Activated CD4-positive, alpha-beta T cell treated with anti-CD3 and anti-CD28 coated beads, Interleukin-2, Interleukin-4, amounts not matched to agents 100 ng/mL and 50 ng/mL, durations not matched to agents 16 hours and 8 hours (primary cell): ENCODE results near the gene TCEAL2.
"Not testable (repeated sequence)": the region's sequence is repeated elsewhere in the genome, so short reads cannot be mapped to it uniquely, and the experiment has no call there.

Source experiments
- DNase-seq: peaks from one replicate; pipeline ENCODE4 v3.0.0-alpha.2; 2020; ENCODE audit warnings: low spot score

The TCEAL2 gene

GRCh38 chrX:102125436-102125835 lies at the start of gene TCEAL2:
Gene TCEAL2, plus strand, starts transcription at chrX:102125679. Its CDS starts 1,152 bp downstream, at chrX:102126831.
- DNase-seq, result not testable (repeated sequence)

- no peak for DNase-seq
These were observed 48.1 kb upstream of the TCEAL2 start for GRCh38 chrX:102077426-102077825.

GRCh38 chrX:102085706-102086105 lies 39.8 kb upstream of the TCEAL2 start:
- DNase-seq, result peak; percentile 3

- DNase-seq, result no peak
These were observed 12.1 kb upstream of the TCEAL2 start for GRCh38 chrX:102113367-102113766.

GRCh38 chrX:102115748-102116147 lies 9.7 kb upstream of the TCEAL2 start:
- no peak for DNase-seq

- not testable (repeated sequence) for DNase-seq
These were observed 465 bp upstream of the TCEAL2 start for GRCh38 chrX:102125014-102125413.

GRCh38 chrX:102126080-102126818 lies 770 bp downstream of the TCEAL2 start:
- DNase-seq, result not testable (repeated sequence)

GRCh38 chrX:102126863-102127262 lies 1.4 kb downstream of the TCEAL2 start:
- no peak for DNase-seq

- DNase-seq, result no peak
These were observed 4.0 kb downstream of the TCEAL2 start for GRCh38 chrX:102129473-102129872.

GRCh38 chrX:102138064-102138463 lies 12.6 kb downstream of the TCEAL2 start:
- no peak for DNase-seq

- DNase-seq, result not testable (repeated sequence)
These were observed 15.4 kb downstream of the TCEAL2 start for GRCh38 chrX:102140876-102141275.

GRCh38 chrX:102141631-102142030 lies 16.2 kb downstream of the TCEAL2 start:
- DNase-seq, result not testable (repeated sequence)

GRCh38 chrX:102142274-102142673 lies 16.8 kb downstream of the TCEAL2 start, which contains the start of gene TCEAL6:
Gene TCEAL6, minus strand, starts transcription at chrX:102142481.
- DNase-seq, result not testable (repeated sequence)

- DNase-seq, result no peak
These were observed 28.9 kb downstream of the TCEAL2 start for GRCh38 chrX:102154218-102154860.

GRCh38 chrX:102154900-102155805 lies 29.7 kb downstream of the TCEAL2 start:
- peak; percentile 9 for DNase-seq

- peak; percentile 56 for DNase-seq
These were observed 30.3 kb downstream of the TCEAL2 start, which contains the start of gene BEX5 for GRCh38 chrX:102155806-102156179. Gene BEX5, minus strand, starts transcription at chrX:102155977. Its CDS starts 1,712 bp downstream, at chrX:102154265.
